Posterior cingulate gyrus (tissue), 11 donors: ENCODE data around the gene SLC19A1.

Experiments
- DNase-seq, 10 donors: peaks; one replicate each; pipeline versions ENCODE4 v3.0.0 to v3.0.0-alpha.2; 2020 to 2021; ENCODE audit warnings: mixed read lengths in 3 of 10
- intact Hi-C: fragments of 100-400 bp; cut with DNase I; formaldehyde crosslinking; loops from one replicate; pipeline ENCODE4 v1.15.1; 2023

Gene SLC19A1

GRCh38 chr21:45486443-45487160 is 55.6 kb downstream of the SLC19A1 start:
- intact Hi-C loops, result no loop called here
- peak in 2 of 10 donors; percentile 62 to 81 for DNase-seq

GRCh38 chr21:45485686-45486442 is 56.4 kb downstream of the SLC19A1 start:
- intact Hi-C loops, result no loop called here
- peak in 2 of 10 donors; percentile 54 to 73 for DNase-seq

- intact Hi-C loops, result no loop called here
- peak in 1 of 10 donors; percentile 22 for DNase-seq
These were observed 57.9 kb downstream of the SLC19A1 start for GRCh38 chr21:45484318-45484717.

GRCh38 chr21:45482899-45483821 is 59.1 kb downstream of the SLC19A1 start:
- peak in 2 of 10 donors; percentile 67 to 83 for DNase-seq
- intact Hi-C loops, result no loop called here

DNA sequence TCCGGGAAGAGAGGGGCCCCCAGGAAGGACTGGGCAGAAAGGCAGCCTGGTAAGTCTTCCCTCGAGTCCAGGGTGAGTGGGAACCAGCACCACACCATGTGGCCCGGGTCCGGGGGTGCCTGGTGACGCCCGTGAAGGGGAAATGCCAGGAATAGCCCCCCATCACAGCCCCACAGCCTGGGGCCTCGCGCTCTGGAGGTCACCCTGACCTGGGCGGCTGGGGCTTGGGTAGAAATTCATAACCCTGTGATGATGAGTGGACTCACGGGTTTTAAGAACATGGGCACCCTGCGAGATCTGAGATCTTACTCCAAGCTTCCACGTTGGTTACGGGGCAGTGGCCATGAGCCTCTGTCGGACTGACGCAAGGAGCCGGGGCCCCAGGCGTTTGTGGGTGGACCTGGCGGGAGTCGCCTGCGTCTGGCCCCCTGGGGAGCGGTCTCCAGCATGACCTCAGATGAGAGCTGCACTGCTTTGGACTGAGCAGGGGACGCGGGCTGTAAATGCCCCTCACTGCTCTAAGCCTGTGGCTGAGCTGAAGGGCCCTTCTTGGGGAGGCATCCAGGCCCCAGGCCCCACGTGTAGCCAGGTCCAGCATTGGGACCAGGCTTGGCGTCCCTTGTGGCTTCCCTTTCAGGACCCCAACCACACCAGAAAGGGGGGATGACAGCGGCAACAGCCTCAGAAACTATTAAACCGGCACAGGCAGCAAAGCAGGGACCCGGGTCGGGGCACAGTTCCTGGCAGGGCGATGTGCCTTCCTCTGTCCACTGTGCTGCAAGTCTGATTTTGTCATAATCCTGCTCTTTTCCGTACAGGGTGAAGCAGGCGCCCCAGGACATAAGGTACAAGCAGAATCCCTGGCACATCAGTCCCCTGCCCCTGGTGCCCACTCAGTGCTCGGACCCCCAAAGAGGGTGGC is 60.0 kb downstream of the SLC19A1 start:
- intact Hi-C loops, result no loop called here
- peak in 2 of 10 donors; percentile 66 to 83 for DNase-seq

DNA sequence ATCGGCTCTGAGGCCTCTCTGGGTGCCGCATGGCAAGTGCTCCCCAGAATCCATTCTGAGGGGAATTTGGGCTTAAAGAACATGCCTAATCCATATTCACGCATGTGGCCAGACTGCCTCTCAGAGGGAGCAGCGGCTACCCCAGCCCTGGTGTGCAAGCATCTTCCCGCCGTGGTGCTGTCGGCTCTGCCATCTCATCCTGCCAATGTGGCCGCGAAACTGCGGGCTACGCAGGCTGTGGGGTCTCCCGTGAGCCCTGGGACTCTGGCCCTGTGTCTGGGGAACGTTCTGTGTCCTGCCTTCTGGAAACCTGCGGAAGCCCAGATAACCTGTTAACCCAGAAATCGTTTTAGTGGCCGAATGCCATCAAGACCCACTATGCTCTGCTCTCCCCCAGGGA is 60.7 kb downstream of the SLC19A1 start:
- intact Hi-C loops, result no loop called here
- peak in 2 of 10 donors; percentile 41 to 55 for DNase-seq

- DNase-seq, result peak in 2 of 10 donors; percentile 71 to 77
- intact Hi-C loops, result no loop called here
These were observed 61.3 kb downstream of the SLC19A1 start for GRCh38 chr21:45480701-45481500.

- intact Hi-C loops, result no loop called here
- DNase-seq, result peak in 2 of 10 donors; percentile 63 to 72
These were observed 62.3 kb downstream of the SLC19A1 start for GRCh38 chr21:45479691-45480675.

GRCh38 chr21:45478816-45479669 is 63.2 kb downstream of the SLC19A1 start:
- intact Hi-C loops, result no loop called here
- DNase-seq, result peak in 2 of 10 donors; percentile 55 to 78

- DNase-seq, result peak; percentile 46 to 95 (median 74)
- intact Hi-C loops, result no loop called here
These were observed 64.0 kb downstream of the SLC19A1 start for GRCh38 chr21:45478115-45478801.

DNA sequence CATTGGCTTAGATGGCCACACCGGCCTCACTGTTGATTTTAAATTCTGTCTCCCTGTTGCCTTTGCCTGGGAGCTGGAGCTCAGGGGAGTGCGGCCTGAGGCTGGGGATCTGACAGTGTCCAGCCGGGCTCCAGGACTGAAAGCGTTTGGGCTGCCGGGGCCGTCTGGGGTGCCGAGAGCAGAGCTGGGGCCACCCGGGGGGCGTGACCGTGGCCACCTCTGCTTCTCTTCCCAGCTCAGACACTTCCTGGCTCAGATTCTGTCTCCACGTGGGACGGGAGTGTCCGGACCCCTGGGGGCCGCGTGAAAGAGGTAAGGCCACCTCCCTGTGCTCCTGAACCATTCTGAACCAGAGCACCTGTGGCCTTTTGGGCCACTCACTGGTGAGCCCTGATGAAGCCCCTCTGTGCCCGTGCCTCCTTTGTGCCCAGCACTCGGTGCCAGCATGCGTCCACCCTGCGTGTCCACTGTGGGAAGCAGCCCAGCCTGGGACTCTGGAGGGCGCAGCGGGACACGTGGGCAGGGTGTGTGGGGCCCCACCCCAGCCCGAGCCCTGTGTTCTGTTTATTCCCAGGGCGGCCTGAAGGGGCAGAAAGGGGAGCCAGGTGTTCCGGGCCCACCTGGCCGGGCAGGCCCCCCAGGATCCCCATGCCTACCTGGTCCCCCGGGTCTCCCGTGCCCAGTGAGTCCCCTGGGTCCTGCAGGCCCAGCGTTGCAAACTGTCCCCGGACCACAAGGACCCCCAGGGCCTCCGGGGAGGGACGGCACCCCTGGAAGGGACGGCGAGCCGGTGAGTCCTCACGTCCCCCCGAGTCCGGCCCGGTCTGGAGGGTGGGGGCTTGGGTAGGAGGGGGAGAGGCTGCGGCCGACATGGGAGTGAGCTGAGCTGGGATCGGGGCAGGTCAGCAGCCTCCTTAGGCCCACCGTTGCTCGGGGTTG is 64.8 kb downstream of the SLC19A1 start:
- intact Hi-C loops, result no loop called here
- DNase-seq, result peak in 2 of 10 donors; percentile 63 to 86

- intact Hi-C loops, result no loop called here
- peak in 1 of 10 donors; percentile 32 for DNase-seq
These were observed 65.7 kb downstream of the SLC19A1 start for GRCh38 chr21:45476582-45476981.

- intact Hi-C loops, result no loop called here
These were observed 66.3 kb downstream of the SLC19A1 start for GRCh38 chr21:45475797-45476570.

More at GRCh38 chr21:45475797-45476570, 66.3 kb downstream of the SLC19A1 start:
- DNase-seq, result peak in 2 of 10 donors; percentile 33 to 75
